NCI-H2107 treated with DMSO at 0.1 percent for 48 hours (cell line): Measurements from ENCODE around the gene RAMACL.

ENCODE experiments used
- DNase-seq: peaks from one replicate; lab custom pipeline; 2025; ENCODE audit not compliant: unreplicated experiment; lab: John Stamatoyannopoulos, UW

The RAMACL gene

DNA sequence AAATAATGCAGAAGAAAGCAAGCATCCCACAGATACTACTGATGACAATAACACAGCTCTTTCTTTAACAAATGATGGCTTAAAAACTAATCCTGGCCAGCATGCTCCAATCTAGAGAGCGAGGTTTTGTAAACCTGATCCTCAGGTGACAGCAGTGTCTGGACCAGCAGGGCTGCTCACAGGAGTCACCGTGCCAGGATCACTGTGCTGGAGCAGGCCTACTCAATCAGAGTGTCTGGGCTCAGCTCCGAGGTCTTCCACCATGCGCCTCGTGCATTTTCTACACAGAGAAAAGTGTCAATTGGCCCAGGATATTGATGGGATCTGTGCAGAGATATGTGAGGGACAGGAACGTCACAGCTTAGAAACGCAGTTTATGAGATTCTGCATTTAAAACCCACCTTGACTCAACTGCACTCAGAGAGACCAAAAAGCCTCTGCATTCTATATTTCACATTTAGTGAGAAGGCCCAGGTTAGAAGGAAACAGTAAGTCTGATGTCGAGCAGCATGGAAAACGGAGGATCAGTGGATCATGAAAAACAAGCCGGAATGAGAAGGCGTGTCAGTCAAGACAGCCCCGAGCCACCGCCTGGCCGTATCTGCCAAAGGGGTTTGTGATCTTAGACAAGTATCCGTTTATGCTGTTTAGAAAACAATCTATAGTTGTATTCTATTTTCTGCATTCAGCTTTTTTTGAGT, 7.8 kb downstream of the RAMACL start:
- no peak for DNase-seq

DNA sequence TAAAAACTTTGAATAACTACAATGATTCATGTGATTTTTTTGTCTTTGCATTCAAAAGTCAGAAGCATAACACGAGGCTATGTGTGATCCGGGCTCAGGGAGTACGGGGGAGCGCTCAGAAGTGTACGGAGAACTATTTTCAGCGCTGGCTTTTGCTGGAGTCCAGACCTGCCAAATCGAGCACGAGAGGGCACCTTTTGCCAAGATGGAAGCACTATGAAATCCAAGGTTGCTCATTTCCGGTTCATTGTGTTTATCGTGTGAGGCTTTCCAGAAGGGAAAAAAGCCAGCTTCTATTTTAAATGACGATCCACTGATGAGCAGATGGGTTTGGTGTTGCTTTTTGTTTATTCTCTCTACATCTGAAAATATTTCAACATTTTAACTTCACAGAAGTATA, 11.3 kb downstream of the RAMACL start:
- no peak for DNase-seq

GRCh38 chr6:166573511-166574216, 12.8 kb downstream of the RAMACL start:
- DNase-seq = no peak

DNA sequence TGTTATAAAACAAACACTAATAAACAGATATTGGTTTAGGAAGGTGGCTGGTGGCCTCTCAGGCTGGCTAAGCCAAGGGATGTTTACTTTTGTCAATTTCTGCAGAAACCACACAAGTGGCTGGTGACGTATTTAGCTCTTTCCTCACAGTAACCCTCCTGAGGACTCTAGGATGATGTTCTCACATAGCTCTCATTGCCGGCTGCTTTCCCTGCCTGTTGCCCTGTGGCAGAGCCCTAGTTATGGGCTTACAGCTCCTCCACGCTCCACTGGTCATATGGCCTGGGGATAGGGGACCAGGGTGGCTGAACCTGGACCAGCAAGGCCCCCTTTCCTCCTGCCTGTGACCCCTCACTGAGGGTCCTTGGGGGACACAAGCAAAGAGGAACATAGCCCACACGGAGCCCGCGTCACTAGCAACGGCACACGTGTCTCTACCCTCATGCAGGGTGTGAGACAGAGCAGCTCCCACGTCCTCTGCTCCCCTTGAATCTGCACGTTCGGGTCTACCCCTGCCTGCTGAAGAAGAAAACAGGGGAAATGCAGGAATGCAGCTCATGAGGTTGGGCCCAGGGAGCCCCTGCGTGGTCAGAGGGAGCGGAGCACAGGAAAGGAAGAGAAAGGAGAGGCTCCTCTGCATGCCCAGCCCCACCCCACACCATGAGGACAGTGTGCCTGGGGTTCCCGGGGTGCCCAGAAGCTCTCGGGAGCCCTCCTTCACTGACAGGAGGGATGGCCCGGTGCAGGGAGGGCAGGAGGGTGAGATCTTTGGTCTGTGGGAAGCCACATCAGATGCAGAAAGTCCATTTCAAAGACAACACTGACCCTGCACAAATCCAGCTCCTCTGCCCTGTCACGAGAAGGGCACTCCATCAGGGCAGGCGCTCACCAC, 13.9 kb downstream of the RAMACL start:
- peak; percentile 85 for DNase-seq

- DNase-seq = no peak
Measured at GRCh38 chr6:166570929-166571713, 15.4 kb downstream of the RAMACL start.

DNA sequence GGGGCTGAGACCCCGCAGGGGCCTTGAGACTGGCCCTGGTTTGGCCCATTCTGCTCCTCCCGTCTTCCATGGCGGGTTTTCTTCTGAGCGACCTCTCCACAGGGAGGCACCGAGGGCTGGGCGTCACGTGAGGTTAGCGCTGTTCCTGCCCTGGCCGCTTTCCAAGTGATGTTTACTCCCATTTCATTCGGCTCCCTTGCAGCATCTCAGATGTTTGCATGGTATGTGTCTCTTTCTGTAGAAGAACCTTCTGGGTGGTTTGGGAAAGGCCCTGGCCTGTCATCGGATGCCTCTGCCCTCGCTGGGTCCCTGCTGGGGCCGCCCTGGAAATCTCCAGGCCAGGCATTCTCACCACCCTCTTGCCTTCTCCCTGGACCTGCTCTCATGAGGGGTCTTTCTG, 17.3 kb downstream of the RAMACL start:
- no peak for DNase-seq

- no peak for DNase-seq
Measured at GRCh38 chr6:166567813-166568212, 18.7 kb downstream of the RAMACL start.

GRCh38 chr6:166567107-166567506, 19.4 kb downstream of the RAMACL start:
- DNase-seq = no peak

GRCh38 chr6:166566026-166567011, 20.2 kb downstream of the RAMACL start:
- DNase-seq = no peak

- no peak for DNase-seq
Measured at GRCh38 chr6:166565084-166565967, 21.2 kb downstream of the RAMACL start.

GRCh38 chr6:166563805-166564204, 22.7 kb downstream of the RAMACL start:
- no peak for DNase-seq

DNA sequence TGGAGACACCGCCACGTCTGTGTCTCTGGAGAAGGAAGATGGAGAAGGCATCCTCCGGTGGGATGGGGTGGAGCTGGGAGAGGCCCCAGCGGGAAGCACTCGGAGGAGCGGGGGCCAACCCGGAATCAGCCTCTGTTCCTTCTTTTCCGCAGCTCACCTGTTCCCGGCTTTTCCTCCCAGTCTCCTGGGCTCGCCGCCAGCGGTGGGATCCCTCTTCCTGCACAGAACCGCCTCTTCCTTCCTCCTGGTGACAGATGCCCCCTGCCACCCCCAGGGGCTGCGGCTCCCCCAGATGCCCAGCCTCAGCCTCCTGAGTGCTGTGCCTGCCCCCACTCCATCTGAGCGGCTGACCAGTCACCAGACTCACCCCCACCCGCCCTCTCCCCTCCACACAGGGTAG, 23.3 kb downstream of the RAMACL start:
- DNase-seq = no peak

DNA sequence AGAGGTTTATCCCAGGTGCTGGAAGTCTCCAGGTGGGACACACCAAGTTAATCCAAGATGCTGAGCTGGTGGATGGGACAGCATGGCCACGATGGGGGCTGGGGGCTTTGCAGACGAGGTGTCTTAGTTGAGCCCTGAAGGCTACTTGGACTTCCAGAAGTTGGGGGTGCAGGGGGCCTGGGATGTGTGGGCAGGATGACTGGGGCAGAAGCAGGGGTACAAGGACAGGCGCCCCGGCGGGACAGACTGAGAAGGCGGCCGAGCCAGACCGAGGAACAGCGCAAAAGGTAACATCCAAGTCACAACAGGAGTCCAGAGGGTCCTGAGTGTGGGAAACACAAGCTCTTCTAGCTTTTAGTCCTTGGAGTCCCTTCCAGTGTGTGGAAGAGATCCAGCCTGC, 23.8 kb downstream of the RAMACL start:
- no peak for DNase-seq

DNA sequence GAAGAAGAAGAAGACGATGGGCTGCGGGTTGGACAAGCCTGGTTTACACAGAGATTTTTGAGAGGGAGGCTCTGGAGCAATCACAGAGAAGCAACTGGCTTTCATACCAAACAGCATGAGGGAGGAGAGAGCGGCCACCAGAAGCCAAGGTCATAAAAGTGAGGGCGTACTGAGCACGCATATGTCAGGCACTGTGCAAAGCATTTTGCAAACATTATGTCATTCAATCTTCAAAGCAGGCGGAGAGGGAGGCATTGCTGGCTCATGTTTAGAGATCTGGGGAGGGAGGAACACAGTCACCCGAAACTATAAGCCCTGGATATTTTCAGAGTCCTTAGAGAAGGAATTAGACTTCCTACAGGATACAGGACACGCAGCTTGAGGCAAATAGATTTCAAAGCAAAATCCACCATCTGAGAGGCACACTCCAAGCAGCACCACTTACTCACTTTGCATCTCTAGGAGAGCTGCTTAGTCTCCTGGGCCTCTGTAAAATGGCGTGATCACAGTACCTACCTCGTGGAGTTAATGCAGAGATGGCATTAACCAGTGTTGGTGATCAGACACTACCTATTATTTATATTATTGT, 24.6 kb downstream of the RAMACL start:
- no peak for DNase-seq

- no peak for DNase-seq
Measured at GRCh38 chr6:166560222-166560621, 26.3 kb downstream of the RAMACL start.

DNA sequence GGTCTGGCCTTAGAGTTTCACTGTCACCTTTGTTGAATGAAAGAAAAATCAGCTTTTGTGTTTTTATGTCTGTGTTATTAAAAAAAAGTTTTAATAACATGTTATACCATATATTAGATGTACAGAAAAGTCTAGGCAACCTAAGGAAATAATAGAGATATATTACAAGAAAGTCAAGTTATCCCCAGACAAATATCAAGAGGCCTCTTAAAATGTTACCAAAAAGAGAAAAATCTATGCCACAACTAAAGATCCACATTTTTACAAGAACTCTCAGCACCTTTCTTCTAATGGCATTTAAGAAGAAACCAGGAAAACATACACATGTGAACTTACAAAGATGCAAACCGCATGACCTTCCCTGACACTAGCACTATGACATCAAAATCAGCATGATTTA, 26.8 kb downstream of the RAMACL start:
- no peak for DNase-seq

DNA sequence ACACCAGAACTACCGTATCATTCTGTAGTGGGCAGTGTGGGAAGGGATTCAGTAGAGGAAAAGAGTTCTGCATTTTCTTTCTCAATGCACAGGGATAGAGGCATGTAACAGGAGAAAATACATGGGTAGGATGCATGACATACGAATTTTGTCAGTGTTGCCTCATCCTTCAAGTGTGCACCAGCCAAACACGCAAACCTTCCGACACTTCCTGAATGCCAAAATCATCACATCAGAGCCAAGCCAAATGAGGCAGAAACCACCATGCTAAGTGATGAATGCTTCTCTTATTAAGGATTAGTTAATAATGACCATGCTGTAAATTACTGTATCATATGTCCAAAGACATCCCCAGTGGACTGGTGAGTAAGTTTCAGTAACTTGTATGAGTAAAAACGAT, 27.3 kb downstream of the RAMACL start:
- no peak for DNase-seq
